T-cell (primary cell): Measurements from ENCODE around the gene GPR39. TPM values are rescaled to one million over a fixed set of nuclear protein-coding genes. Genes with fewer than 3 reads are reported as not detected.

Source experiments
- ATAC-seq, 4 experiments: fragments of 200-7000 bp in 3 of 4; fragments of 150-1000 bp in 1 of 4; cut with Tn5 transposase; replicated peaks in 1 of 4; 1 replicate in 3 of 4; 2 replicates in 1 of 4; pipeline ENCODE4 v1.10.0; 2021; ENCODE audit warnings: moderate library complexity in 3 of 4, mild to moderate bottlenecking in 2 of 4, moderate number of reproducible peaks in 1 of 4
- CTCF ChIA-PET, 2 donors: fragments of 300-600 bp; sonication (Branson Sonifier 250); formaldehyde crosslinking; loops; one replicate each; lab custom pipeline; 2022; ENCODE audit warnings: antibody characterized with exemption in 2 of 2; lab: Charles Lee
- POLR2A ChIA-PET, 2 donors: fragments of 300-600 bp; sonication (Branson Sonifier 250); formaldehyde crosslinking; loops; one replicate each; lab custom pipeline; 2022; ENCODE audit warnings: antibody characterized with exemption in 2 of 2; lab: Charles Lee
- DNase-seq, 35 experiments: peaks; one replicate each; pipeline versions ENCODE4 v3.0.0 to v3.0.0-alpha.2; 2013 to 2023
- H3K27ac ChIP-seq: one replicate; pipeline ENCODE4 v1.5.1; 2013; ENCODE audit warnings: low read length
- H3K27me3 ChIP-seq, 2 experiments: replicated peaks in 1 of 2; 1 replicate in 1 of 2; 2 replicates in 1 of 2; pipeline versions ENCODE4 v1.6.1 to v1.7.0; 2013; ENCODE audit warnings: low read length in 1 of 2, mixed read lengths in 1 of 2; ENCODE audit not compliant: control insufficient read depth in 2 of 2, insufficient read depth in 2 of 2; ENCODE audit errors: extremely low read depth in 1 of 2
- H3K36me3 ChIP-seq, 2 donors: 1 replicate in 1 of 2; 2 replicates in 1 of 2; pipeline versions ENCODE4 v1.6.1 to v1.7.0; 2013; ENCODE audit warnings: low read length in 1 of 2; ENCODE audit not compliant: control insufficient read depth in 2 of 2, insufficient read depth in 1 of 2; ENCODE audit errors: extremely low read depth in 1 of 2
- H3K4me1 ChIP-seq, 2 experiments: 1 replicate in 1 of 2; 2 replicates in 1 of 2; pipeline versions ENCODE4 v1.6.1 to v1.7.0; 2013; ENCODE audit warnings: low read length in 2 of 2, mixed read lengths in 1 of 2; ENCODE audit not compliant: insufficient read depth in 2 of 2, control insufficient read depth in 1 of 2; ENCODE audit errors: extremely low read depth in 1 of 2
- H3K4me3 ChIP-seq, 2 donors: 1 replicate in 1 of 2; 2 replicates in 1 of 2; pipeline versions ENCODE4 v1.5.1 to v1.7.0; 2013; ENCODE audit warnings: mild to moderate bottlenecking in 2 of 2, low read length in 1 of 2, moderate library complexity in 1 of 2; ENCODE audit not compliant: control insufficient read depth in 1 of 2; ENCODE audit errors: extremely low read depth in 1 of 2
- H3K9me3 ChIP-seq: 2 replicates; pipeline ENCODE4 v1.7.0; 2013
- H3K27ac Mint-ChIP-seq, 2 donors: one replicate each; pipeline ENCODE4 v1.8.0; 2020 to 2021; ENCODE audit warnings: mild to moderate bottlenecking in 2 of 2, mixed read lengths in 2 of 2
- H3K27me3 Mint-ChIP-seq, 2 donors: one replicate each; pipeline ENCODE4 v1.8.0; 2021 to 2022; ENCODE audit warnings: mixed read lengths in 2 of 2
- H3K36me3 Mint-ChIP-seq: one replicate; pipeline ENCODE4 v1.8.0; 2021; ENCODE audit warnings: mixed read lengths
- H3K4me1 Mint-ChIP-seq, 3 donors: one replicate each; pipeline ENCODE4 v1.8.0; 2020 to 2022; ENCODE audit warnings: mixed read lengths in 3 of 3, mild to moderate bottlenecking in 1 of 3
- H3K4me3 Mint-ChIP-seq, 3 donors: one replicate each; pipeline ENCODE4 v1.8.0; 2020 to 2022; ENCODE audit warnings: mild to moderate bottlenecking in 3 of 3, mixed read lengths in 3 of 3, moderate library complexity in 3 of 3
- H3K9me3 Mint-ChIP-seq, 3 donors: one replicate each; pipeline ENCODE4 v1.8.0; 2020 to 2022; ENCODE audit warnings: mixed read lengths in 3 of 3
- WGBS: methylation state at CpG from one replicate; pipeline ENCODE4 v1.1.5; 2013; ENCODE audit warnings: missing lambda C conversion rate; ENCODE audit not compliant: insufficient coverage; 5-methylcytosine and 5-hydroxymethylcytosine counted together
- total RNA-seq, 35 experiments: library from RNA in 6 of 35; stranded (reverse) in 6 of 35; fragments of 120-200 nt in 1 of 35; gene quantifications; one replicate each; pipeline versions ENCODE4 v1.2.1 to v1.2.4 and lab custom pipeline; 2013 to 2026

GPR39 gene
- total RNA-seq, 5 donors from 2014 or later (not counting 1 experiment from before 2014, with no cell fraction given), result not detected

DNA sequence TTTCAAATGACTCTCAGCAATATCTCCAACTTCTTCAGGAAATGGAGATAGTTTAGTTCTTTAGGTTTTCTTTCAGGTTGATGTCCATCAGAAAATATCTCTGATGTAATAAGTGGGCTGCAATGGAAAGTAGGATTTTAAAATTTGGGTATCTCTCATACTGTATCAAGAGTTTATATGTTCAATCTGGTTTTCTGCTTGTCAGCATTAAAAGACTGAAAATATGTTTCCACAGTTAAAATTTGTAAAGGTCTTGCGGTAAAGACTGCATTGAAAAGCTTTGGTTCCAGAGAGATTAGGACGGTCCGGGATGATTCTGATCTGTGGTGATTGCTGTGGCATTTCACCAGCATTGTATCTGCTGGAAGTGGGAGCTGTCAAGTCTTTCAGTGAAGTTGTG is 170.2 kb downstream of the GPR39 start:
- Histone ChIP-seq H3K4me3 (no peak overlapping the region), H3K9me3 (no peaks in the 10 kb centered on the region), H3K36me3 (no peaks in the 10 kb centered on the region), H3K27ac (no peak overlapping the region), H3K4me1 (no peaks in the 10 kb centered on the region), H3K27me3 (no peaks in the 10 kb centered on the region)
- ATAC-seq (no peak), DNase-seq (no peak)
- POLR2A ChIA-PET, result no interaction called here
- Mint-ChIP-seq H3K27ac (no peak overlapping the region), H3K4me3 (no peak overlapping the region), H3K4me1 (no peaks in the 10 kb centered on the region), H3K36me3 (no peaks in the 10 kb centered on the region), H3K9me3 (peaks cover 0 to 4% (median 0%) of the 10 kb centered on the region in 3 donors), H3K27me3 (no peaks in the 10 kb centered on the region)
- CTCF ChIA-PET, result no interaction called here
- WGBS, result 80% methylated on average over 1 of the region's 3 CpGs

DNA sequence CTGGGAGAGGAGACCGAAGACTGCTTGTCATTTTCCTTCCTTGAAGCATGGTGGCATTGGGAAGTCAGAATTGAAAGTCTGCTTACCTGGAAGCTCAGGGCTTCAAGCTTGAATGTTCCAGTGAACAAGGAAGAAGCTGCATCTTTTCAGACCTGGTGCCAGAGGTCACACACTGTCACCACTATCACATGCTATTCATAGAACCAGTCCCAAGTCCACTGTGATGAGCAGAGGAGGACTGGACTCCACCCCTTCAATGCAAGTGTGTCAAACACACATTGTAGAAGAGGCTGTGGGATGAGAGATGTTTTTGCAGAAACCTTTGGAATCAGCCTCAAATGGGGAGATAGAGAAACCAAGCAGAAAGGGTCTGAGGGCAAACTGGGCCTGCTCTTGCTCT is 172.0 kb downstream of the GPR39 start:
- DNase-seq, result no peak
- WGBS, result 67% methylated on average over 1 of the region's 1 CpG
- H3K4me1 ChIP-seq, result no peaks in the 10 kb centered on the region
- H3K9me3 ChIP-seq, result no peaks in the 10 kb centered on the region
- no peaks in the 10 kb centered on the region for H3K36me3 ChIP-seq
- Mint-ChIP-seq H3K27ac (no peak overlapping the region), H3K4me3 (no peak overlapping the region), H3K27me3 (no peaks in the 10 kb centered on the region), H3K9me3 (peaks cover 0 to 6% (median 4%) of the 10 kb centered on the region in 3 donors), H3K36me3 (no peaks in the 10 kb centered on the region), H3K4me1 (no peaks in the 10 kb centered on the region)
- ChIA-PET POLR2A (interaction anchor here in 1 of 2 donors (0.6 kb wide), 1 partner anchor 167 kb away, joined by 3 read pairs; no protein-coding TSS in a partner anchor), CTCF (no interaction called here)
- no peaks in the 10 kb centered on the region for H3K27me3 ChIP-seq
- H3K27ac ChIP-seq, result no peak overlapping the region
- ATAC-seq, result no peak
- no peak overlapping the region for H3K4me3 ChIP-seq

DNA sequence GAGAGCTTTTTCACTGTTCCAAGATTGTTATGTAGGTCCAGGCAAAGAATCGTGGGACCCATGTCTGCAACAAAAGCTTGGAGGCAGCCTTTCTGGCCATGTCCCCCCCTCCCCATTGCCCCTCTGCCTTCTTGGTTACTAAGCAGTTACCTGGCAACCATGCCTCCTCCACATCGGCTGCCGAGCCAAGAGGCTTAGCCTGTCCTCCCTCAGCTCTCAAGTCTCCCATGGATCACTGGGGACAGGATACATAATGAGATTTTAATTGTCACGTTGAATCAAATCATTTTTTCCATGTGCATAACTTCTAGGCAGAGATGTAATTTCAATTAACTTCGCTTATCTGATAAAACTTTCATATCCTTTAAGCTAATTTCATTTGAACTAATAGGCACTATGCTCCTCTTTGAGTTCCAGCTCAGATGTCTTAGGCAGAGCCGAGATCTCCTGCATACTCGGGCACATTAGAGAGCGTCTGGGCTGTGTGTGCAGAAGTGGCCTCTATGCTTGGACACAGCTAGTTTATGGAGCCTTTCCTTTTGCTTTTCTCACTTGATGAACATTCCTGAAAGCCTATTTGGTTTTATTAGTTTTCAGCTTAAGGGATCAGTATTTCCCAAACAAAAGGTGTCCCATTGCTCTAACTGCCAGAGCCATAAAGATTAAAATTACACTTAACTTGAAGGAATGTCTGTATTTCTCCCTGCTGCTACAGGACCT is 172.7 kb downstream of the GPR39 start:
- Mint-ChIP-seq H3K4me1 (no peaks in the 10 kb centered on the region), H3K4me3 (no peak overlapping the region), H3K9me3 (peaks cover 0 to 6% (median 4%) of the 10 kb centered on the region in 3 donors), H3K36me3 (no peaks in the 10 kb centered on the region), H3K27ac (no peak overlapping the region), H3K27me3 (no peaks in the 10 kb centered on the region)
- no peaks in the 10 kb centered on the region for H3K27me3 ChIP-seq
- H3K27ac ChIP-seq, result no peak overlapping the region
- DNase-seq (no peak), ATAC-seq (no peak)
- no peaks in the 10 kb centered on the region for H3K36me3 ChIP-seq
- H3K9me3 ChIP-seq, result no peaks in the 10 kb centered on the region
- H3K4me3 ChIP-seq, result no peak overlapping the region
- ChIA-PET POLR2A (interaction anchor here in 1 of 2 donors (0.6 kb wide), 1 partner anchor 167 kb away, joined by 3 read pairs; no protein-coding TSS in a partner anchor), CTCF (no interaction called here)
- H3K4me1 ChIP-seq, result no peaks in the 10 kb centered on the region
- 74% methylated on average over 4 of the region's 8 CpGs for WGBS

DNA sequence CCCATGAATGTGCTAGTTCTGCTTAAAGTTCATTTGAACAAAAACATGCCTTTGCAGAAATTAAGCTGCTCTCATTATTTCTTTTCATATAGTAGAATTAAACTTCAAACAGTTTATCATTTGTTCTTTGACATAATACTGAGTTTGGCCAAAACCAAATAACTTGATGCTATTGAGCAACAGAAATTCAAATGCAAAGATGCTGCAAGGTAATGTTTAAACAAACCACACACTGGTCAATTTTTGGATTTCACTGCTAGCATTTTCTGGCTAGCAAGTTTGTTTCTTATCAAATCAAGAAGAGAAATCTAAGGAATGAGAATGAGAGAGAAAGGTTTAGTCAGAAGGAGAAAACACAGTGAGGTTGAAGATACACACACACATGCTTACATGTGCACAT is 173.4 kb downstream of the GPR39 start:
- no peaks in the 10 kb centered on the region for H3K4me1 Mint-ChIP-seq
- H3K27ac ChIP-seq, result no peak overlapping the region
- no peak overlapping the region for H3K27ac Mint-ChIP-seq
- ATAC-seq, result no peak
- no peak for DNase-seq
- H3K27me3 ChIP-seq, result no peaks in the 10 kb centered on the region
- ChIA-PET POLR2A (no interaction called here), CTCF (no interaction called here)
- H3K9me3 Mint-ChIP-seq, result peaks cover 0 to 6% (median 4%) of the 10 kb centered on the region in 3 donors
- no peak overlapping the region for H3K4me3 Mint-ChIP-seq
- no peaks in the 10 kb centered on the region for H3K9me3 ChIP-seq
- H3K4me3 ChIP-seq, result no peak overlapping the region
- no peaks in the 10 kb centered on the region for H3K36me3 Mint-ChIP-seq
- no peaks in the 10 kb centered on the region for H3K27me3 Mint-ChIP-seq
- H3K36me3 ChIP-seq, result no peaks in the 10 kb centered on the region
- no peaks in the 10 kb centered on the region for H3K4me1 ChIP-seq

DNA sequence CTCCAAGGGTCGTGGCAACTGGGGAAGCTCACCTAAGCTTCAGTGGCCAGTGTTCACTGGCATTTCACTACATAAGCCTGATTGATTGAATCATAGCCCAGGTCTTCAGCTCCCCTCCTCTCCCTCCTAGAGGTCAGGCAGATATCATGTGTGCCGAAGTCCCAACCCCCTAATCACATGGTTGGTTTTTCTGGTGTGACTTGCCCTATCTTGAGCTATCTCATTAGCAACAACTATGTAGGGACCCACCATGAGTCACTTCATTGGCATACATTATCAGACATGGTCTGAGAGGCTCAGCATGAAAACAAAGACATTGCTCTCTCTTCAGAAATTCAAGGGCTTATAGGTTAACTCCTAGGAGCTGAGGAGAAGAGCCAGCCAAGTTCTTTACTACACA is 176.6 kb downstream of the GPR39 start:
- Mint-ChIP-seq H3K9me3 (peaks cover 0 to 6% (median 4%) of the 10 kb centered on the region in 3 donors), H3K27ac (no peak overlapping the region), H3K36me3 (no peaks in the 10 kb centered on the region), H3K27me3 (peaks cover 0 to 6% of the 10 kb centered on the region in 2 donors), H3K4me3 (no peak overlapping the region), H3K4me1 (no peaks in the 10 kb centered on the region)
- Histone ChIP-seq H3K4me3 (no peak overlapping the region), H3K4me1 (no peaks in the 10 kb centered on the region), H3K27ac (no peak overlapping the region), H3K36me3 (no peaks in the 10 kb centered on the region), H3K9me3 (no peaks in the 10 kb centered on the region), H3K27me3 (peaks cover 0 to 2% of the 10 kb centered on the region in 2 experiments)
- ChIA-PET CTCF (no interaction called here), POLR2A (no interaction called here)
- 83% methylated on average over 1 of the region's 2 CpGs for WGBS
- no peak for DNase-seq
- no peak for ATAC-seq

DNA sequence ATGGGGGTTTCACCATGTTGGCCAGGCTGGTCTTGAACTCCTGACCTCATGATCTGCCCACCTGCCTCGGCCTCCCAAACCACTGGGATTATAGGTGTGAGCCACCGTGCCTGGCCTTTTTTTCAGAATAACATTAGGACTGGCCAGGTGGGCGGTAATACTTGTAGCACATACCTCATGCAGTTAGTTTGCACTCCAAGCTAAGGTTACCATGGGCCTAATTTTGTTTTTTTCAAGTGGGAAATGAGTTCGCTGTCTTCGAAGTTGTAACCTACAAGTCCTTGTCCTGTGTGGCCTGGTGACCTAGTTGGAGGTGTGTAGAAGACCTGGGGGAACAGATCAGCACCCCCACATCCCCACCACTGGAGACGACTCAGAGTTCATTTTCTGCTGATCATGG is 178.6 kb downstream of the GPR39 start:
- H3K27ac ChIP-seq, result no peak overlapping the region
- CTCF ChIA-PET, result no interaction called here
- Mint-ChIP-seq H3K9me3 (peaks cover 0 to 10% (median 4%) of the 10 kb centered on the region in 3 donors), H3K36me3 (no peaks in the 10 kb centered on the region), H3K4me1 (no peaks in the 10 kb centered on the region), H3K4me3 (no peak overlapping the region), H3K27ac (no peak overlapping the region), H3K27me3 (peaks cover 1 to 10% of the 10 kb centered on the region in 2 donors)
- H3K4me1 ChIP-seq, result no peaks in the 10 kb centered on the region
- POLR2A ChIA-PET, result no interaction called here
- DNase-seq (no peak), ATAC-seq (no peak)
- no peaks in the 10 kb centered on the region for H3K9me3 ChIP-seq
- no peaks in the 10 kb centered on the region for H3K36me3 ChIP-seq
- WGBS, result 74% methylated on average over 3 of the region's 6 CpGs
- peaks cover 0 to 2% of the 10 kb centered on the region in 2 experiments for H3K27me3 ChIP-seq
- no peak overlapping the region for H3K4me3 ChIP-seq
